ENCODE measurements around the gene NXN.
"Not testable (repeated sequence)": the region's sequence is repeated elsewhere in the genome, so short reads cannot be mapped to it uniquely, and the experiment has no call there.

GRCh38 chr17:755319-755961 is 224.1 kb downstream of the NXN start:
- not testable (repeated sequence) for TF ChIP-seq CTCF (IDR thresholded peaks at IDR 0.05; ENCODE audit: low read depth, low read length, poor library complexity, severe bottlenecking); EZH2phosphoT487 (IDR thresholded peaks at IDR 0.05; ENCODE audit: borderline replicate concordance, low read length)
